SW 1271 (cell line): ENCODE data around the gene PNMT.
"Not testable (repeated sequence)": the region's sequence is repeated elsewhere in the genome, so short reads cannot be mapped to it uniquely, and the experiment has no call there.

ENCODE experiments used
- DNase-seq, 2 experiments: peaks; one replicate each; lab custom pipeline; 2025; lab: John Stamatoyannopoulos, UW

Gene PNMT

GRCh38 chr17:39709319-39709997, 41.2 kb downstream of the PNMT start:
- no peak for DNase-seq

- DNase-seq, result no peak
Observed at GRCh38 chr17:39709998-39710964, 42.0 kb downstream of the PNMT start.

- not testable (repeated sequence) for DNase-seq
Observed at GRCh38 chr17:39711071-39711470, 42.8 kb downstream of the PNMT start.

GRCh38 chr17:39711851-39712250, 43.6 kb downstream of the PNMT start:
- no peak for DNase-seq

- no peak for DNase-seq
Observed at GRCh38 chr17:39714234-39714633, 46.0 kb downstream of the PNMT start.

- no peak for DNase-seq
Observed at GRCh38 chr17:39715375-39716072, 47.3 kb downstream of the PNMT start.

- DNase-seq, result no peak
Observed at GRCh38 chr17:39716073-39716818, 48.0 kb downstream of the PNMT start.

- DNase-seq, result no peak
Observed at GRCh38 chr17:39716879-39717536, 48.8 kb downstream of the PNMT start.

GRCh38 chr17:39717660-39718059, 49.4 kb downstream of the PNMT start:
- no peak for DNase-seq

GRCh38 chr17:39719563-39720355, 51.5 kb downstream of the PNMT start:
- DNase-seq, result no peak
